ENCODE results near the gene INSC.

Gene INSC

GRCh38 chr11:15186146-15186545 lies 71.4 kb downstream of the INSC start:
- DNase-seq (ENCODE audit: low spot score) = no peak

GRCh38 chr11:15189189-15189588 lies 74.5 kb downstream of the INSC start:
- no peak for DNase-seq (ENCODE audit: low spot score)

- no peak for DNase-seq (ENCODE audit: low spot score)
Observed at GRCh38 chr11:15189641-15190365, 75.1 kb downstream of the INSC start.

- no peak for DNase-seq (ENCODE audit: low spot score)
Observed at GRCh38 chr11:15190611-15191010, 75.9 kb downstream of the INSC start.

- DNase-seq (ENCODE audit: low spot score) = no peak
Observed at GRCh38 chr11:15192005-15192556, 77.4 kb downstream of the INSC start.

GRCh38 chr11:15194671-15195415 lies 80.1 kb downstream of the INSC start:
- no peak for DNase-seq (ENCODE audit: low spot score)

- DNase-seq (ENCODE audit: low spot score) = no peak
Observed at GRCh38 chr11:15195454-15196200, 80.9 kb downstream of the INSC start.

- DNase-seq (ENCODE audit: low spot score) = no peak
Observed at GRCh38 chr11:15196704-15197103, 82.0 kb downstream of the INSC start.

- DNase-seq (ENCODE audit: low spot score) = no peak
Observed at GRCh38 chr11:15197696-15198095, 83.0 kb downstream of the INSC start.

- DNase-seq (ENCODE audit: low spot score) = no peak
Observed at GRCh38 chr11:15198284-15198683, 83.6 kb downstream of the INSC start.

- no peak for DNase-seq (ENCODE audit: low spot score)
Observed at GRCh38 chr11:15199693-15200092, 85.0 kb downstream of the INSC start.

GRCh38 chr11:15200696-15201095 lies 86.0 kb downstream of the INSC start:
- DNase-seq (ENCODE audit: low spot score) = no peak

- DNase-seq (ENCODE audit: low spot score) = no peak
Observed at GRCh38 chr11:15201586-15201985, 86.9 kb downstream of the INSC start.

GRCh38 chr11:15202626-15203025 lies 87.9 kb downstream of the INSC start:
- no peak for DNase-seq (ENCODE audit: low spot score)

- DNase-seq (ENCODE audit: low spot score) = no peak
Observed at GRCh38 chr11:15204711-15205110, 90.0 kb downstream of the INSC start.

GRCh38 chr11:15206791-15207190 lies 92.1 kb downstream of the INSC start:
- no peak for DNase-seq (ENCODE audit: low spot score)

GRCh38 chr11:15208378-15209222 lies 93.9 kb downstream of the INSC start:
- peak; percentile 84 for DNase-seq (ENCODE audit: low spot score)

- DNase-seq (ENCODE audit: low spot score) = no peak
Observed at GRCh38 chr11:15212876-15213275, 98.2 kb downstream of the INSC start.

- no peak for DNase-seq (ENCODE audit: low spot score)
Observed at GRCh38 chr11:15213471-15214231, 98.9 kb downstream of the INSC start.

- no peak for DNase-seq (ENCODE audit: low spot score)
Observed at GRCh38 chr11:15215005-15215404, 100.3 kb downstream of the INSC start.

GRCh38 chr11:15216678-15217077 lies 102.0 kb downstream of the INSC start:
- no peak for DNase-seq (ENCODE audit: low spot score)

Measured in Ammon's horn (tissue), 1 donor.